Prostate gland (tissue), 2 donors: Measurements from ENCODE around the gene ADM2. TPM values are rescaled to one million over a fixed set of nuclear protein-coding genes. Genes with fewer than 3 reads are reported as not detected.
"Not testable (repeated sequence)": the region's sequence is repeated elsewhere in the genome, so short reads cannot be mapped to it uniquely, and the experiment has no call there.

Experiments used
- DNase-seq: peaks from one replicate; pipeline ENCODE4 v3.0.0-alpha.2; 2019; ENCODE audit warnings: low spot score
- H3K27ac ChIP-seq, 2 donors: fragments of 200-600 bp; sonication (generic); 2 replicates each; pipeline ENCODE4 v1.5.1; 2017 to 2019
- H3K27me3 ChIP-seq: fragments of 200-600 bp; sonication (generic); replicated peaks from 2 replicates; pipeline ENCODE4 v1.5.1; 2019; ENCODE audit not compliant: insufficient read depth
- H3K36me3 ChIP-seq, 2 donors: fragments of 200-600 bp; sonication (generic); 1 replicate in 1 of 2; 2 replicates in 1 of 2; pipeline versions ENCODE4 v1.5.1 to v1.8.1; 2017 to 2019
- H3K4me1 ChIP-seq: fragments of 200-600 bp; sonication (generic); replicated peaks from 2 replicates; pipeline ENCODE4 v1.5.1; 2019
- H3K4me3 ChIP-seq, 2 donors: fragments of 200-600 bp; sonication (generic); 2 replicates each; pipeline ENCODE4 v1.5.1; 2017 to 2019
- H3K9me3 ChIP-seq: fragments of 200-600 bp; sonication (generic); 2 replicates; pipeline ENCODE4 v1.5.1; 2017
- POLR2A ChIP-seq: fragments of 450-650 bp; IDR thresholded peaks from one replicate; pipeline ENCODE4 v1.6.1; 2016; ENCODE audit warnings: antibody characterized with exemption, mild to moderate bottlenecking
- POLR2AphosphoS5 ChIP-seq: sonication (generic); formaldehyde crosslinking; IDR thresholded peaks from one replicate; pipeline ENCODE4 v1.6.1; 2017; ENCODE audit warnings: antibody characterized with exemption
- WGBS: methylation state at CpG from one replicate; pipeline ENCODE4 v1.1.5; 2018; 5-methylcytosine and 5-hydroxymethylcytosine counted together
- intact Hi-C: fragments of 100-400 bp; cut with DNase I; formaldehyde crosslinking; loops from one replicate; pipeline ENCODE4 v1.14.2; 2022
- total RNA-seq, 2 donors: library from RNA; depleted of rRNA; stranded (reverse); fragments of >200 nt; gene quantifications; one replicate each; pipeline ENCODE4 v1.1.0, GENCODE V29; 2016
- TF ChIP-seq, protein P1 (sequence below), 4 experiments: fragments of 200-600 bp in 2 of 4; fragments of 450-650 bp in 2 of 4; sonication (generic) in 2 of 4; IDR thresholded peaks; 1 replicate in 3 of 4; 2 replicates in 1 of 4; pipeline ENCODE4 v1.5.1; 2016 to 2019; ENCODE audit warnings: antibody characterized with exemption in 4 of 4, mild to moderate bottlenecking in 2 of 4, moderate library complexity in 2 of 4

ADM2 gene, protein sequence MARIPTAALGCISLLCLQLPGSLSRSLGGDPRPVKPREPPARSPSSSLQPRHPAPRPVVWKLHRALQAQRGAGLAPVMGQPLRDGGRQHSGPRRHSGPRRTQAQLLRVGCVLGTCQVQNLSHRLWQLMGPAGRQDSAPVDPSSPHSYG
- 1 to 10 TPM; 7.3 to 7.9 TPM for total RNA-seq

DNA sequence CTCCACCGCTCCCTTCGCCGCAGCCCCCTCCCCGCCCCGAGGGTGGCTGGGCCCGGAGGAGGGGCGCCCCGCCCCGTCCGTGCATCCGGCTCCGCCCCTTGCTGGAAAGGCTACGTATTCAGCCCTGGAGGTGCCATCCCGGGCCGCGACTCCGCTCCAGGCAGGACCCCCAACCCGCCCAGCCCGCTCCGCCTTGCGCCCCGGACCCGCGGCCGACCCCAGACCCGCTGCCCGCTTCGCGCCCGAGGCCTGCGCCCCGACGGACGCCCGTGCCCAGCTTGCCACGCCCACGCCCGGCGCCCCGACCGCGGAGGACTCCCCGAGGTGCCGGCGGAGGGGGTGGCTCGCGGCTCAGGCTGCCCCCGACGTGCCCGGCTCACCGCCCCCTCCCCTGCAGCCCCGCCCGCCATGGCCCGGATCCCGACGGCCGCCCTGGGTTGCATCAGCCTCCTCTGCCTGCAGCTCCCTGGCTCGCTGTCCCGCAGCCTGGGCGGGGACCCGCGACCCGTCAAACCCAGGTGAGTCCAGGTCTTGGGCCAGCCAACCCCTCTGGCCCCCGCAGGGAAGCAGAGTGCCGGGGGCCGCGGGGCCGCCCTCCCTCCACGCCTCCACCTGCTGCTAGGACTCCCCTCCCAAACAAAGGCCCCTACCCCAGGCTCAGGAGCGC is at the start of gene ADM2:
TSS of gene ADM2 (plus strand) at position 104 of the 667 bp plus-strand sequence. CDS start at position 409, 305 bp downstream.
- Histone ChIP-seq H3K27ac (peak within 1 kb of the TSS; percentile 30 to 67), H3K27me3 (no peaks in the 10 kb centered on the region), H3K9me3 (no peaks in the 10 kb centered on the region), H3K4me1 (no peaks in the 10 kb centered on the region), H3K4me3 (peak within 1 kb of the TSS; percentile 42 to 66), H3K36me3 (no peaks in the 10 kb centered on the region)
- DNase-seq = peak; percentile 40
- intact Hi-C loops = no loop called here
- no peak for TF ChIP-seq POLR2A
- TF ChIP-seq POLR2AphosphoS5 = no peak
- TF ChIP-seq, protein P1, sequence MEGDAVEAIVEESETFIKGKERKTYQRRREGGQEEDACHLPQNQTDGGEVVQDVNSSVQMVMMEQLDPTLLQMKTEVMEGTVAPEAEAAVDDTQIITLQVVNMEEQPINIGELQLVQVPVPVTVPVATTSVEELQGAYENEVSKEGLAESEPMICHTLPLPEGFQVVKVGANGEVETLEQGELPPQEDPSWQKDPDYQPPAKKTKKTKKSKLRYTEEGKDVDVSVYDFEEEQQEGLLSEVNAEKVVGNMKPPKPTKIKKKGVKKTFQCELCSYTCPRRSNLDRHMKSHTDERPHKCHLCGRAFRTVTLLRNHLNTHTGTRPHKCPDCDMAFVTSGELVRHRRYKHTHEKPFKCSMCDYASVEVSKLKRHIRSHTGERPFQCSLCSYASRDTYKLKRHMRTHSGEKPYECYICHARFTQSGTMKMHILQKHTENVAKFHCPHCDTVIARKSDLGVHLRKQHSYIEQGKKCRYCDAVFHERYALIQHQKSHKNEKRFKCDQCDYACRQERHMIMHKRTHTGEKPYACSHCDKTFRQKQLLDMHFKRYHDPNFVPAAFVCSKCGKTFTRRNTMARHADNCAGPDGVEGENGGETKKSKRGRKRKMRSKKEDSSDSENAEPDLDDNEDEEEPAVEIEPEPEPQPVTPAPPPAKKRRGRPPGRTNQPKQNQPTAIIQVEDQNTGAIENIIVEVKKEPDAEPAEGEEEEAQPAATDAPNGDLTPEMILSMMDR (IDR thresholded peaks at IDR 0.05) = no peak
- WGBS = 3% methylated on average over 42 of the region's 70 CpGs

DNA sequence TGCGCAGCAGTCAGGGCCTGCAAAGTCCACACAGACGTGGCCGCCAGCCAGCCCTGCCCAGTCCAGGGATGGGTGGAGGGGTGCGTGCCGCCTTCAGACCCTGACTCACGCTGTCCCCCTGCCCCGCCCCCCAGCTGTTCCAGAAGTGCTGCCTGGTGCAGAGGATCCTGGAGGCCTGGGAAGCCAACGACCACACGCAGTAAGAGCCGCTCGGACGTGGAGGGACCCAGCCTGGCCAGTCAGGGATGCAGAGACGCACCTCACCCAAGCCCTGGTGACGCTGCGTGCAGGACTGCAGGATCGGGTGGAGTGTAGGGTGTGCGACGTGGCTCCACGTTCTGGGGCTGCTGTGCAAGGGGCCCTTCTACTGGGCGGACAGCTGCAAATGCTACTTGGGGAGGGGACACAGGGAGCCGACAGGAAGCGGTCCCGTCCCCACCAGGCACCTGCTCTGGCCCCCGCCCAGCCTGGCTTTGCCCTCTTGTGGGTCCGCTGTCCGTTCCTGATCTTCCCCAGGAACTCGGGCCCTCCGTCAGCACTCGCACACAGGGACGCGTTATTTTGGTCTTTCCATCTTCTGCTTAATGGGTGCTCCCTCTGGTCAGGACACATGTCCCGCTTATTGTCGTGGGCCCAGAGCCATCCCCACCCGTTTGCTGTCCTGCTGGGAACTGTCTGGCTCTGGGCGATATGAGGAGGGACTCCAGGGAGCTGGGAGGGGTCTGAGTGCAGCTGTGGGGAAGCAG is 49.0 kb upstream of the ADM2 start:
- TF ChIP-seq, protein P1 (IDR thresholded peaks at IDR 0.05) = no peak
- TF ChIP-seq POLR2A (no peak), POLR2AphosphoS5 (no peak)
- intact Hi-C loops = no loop called here
- Histone ChIP-seq H3K4me1 (no peaks in the 10 kb centered on the region), H3K36me3 (peaks cover 8 to 27% of the 10 kb centered on the region in 2 donors), H3K27ac (no peak overlapping the region), H3K4me3 (no peak overlapping the region), H3K27me3 (no peaks in the 10 kb centered on the region), H3K9me3 (no peaks in the 10 kb centered on the region)
- DNase-seq = no peak
- WGBS = 91% methylated on average over 35 of the region's 35 CpGs

DNA sequence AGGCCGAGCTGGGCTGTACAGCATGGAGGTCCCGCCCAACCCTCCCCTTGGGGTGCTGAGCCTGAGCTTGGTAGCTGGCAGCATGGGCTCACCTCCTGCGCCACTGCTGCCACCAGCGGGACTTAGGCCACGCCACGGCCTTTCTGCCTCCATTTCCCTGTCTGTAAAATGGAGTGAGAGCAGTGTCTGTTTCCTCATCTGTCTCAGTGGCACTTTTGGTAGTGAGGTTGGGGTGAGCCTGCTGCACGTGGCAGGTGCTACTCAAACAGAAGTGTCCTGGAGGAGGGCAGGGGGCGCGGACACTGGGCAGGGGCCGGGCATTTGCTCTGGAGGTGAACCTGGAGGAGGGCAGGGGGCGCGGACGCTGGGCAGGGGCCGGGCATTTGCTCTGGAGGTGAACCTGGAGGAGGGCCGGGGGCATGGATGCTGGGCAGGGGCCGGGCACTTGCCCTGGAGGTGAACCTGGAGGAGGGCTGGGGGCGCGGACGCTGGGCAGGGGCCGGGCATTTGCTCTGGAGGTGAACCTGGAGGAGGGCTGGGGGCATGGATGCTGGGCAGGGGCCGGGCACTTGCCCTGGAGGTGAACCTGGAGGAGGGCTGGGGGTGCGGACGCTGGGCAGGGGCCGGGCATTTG is 48.3 kb upstream of the ADM2 start:
- intact Hi-C loops, DNase-seq, H3K4me3 ChIP-seq, H3K4me1 ChIP-seq, H3K27me3 ChIP-seq, H3K9me3 ChIP-seq, H3K27ac ChIP-seq: not testable (repeated sequence)
- H3K36me3 ChIP-seq = peaks cover 8 to 32% of the 10 kb centered on the region in 2 donors
- WGBS = 92% methylated on average over 18 of the region's 24 CpGs

DNA sequence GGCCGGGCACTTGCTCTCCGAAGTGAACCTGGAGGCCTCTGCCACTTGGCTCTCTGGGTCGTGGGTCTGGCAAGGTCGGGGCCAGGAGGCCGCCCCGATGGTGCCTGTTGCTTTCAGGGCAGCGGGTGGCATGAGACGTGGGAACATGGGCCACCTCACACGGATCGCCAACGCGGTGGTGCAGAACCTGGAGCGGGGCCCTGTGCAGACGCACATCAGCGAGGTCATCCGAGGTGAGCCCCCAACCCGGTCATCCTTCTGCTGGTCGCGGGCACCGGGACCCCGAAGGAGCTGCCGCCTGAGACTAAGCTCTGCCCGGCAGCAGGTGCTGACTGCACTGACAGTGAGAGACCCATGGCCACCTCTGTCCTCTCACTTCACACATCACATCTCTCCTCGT is 46.5 kb upstream of the ADM2 start:
- Histone ChIP-seq H3K27me3 (no peaks in the 10 kb centered on the region), H3K9me3 (no peaks in the 10 kb centered on the region), H3K4me3 (no peak overlapping the region), H3K36me3 (peaks cover 15 to 40% of the 10 kb centered on the region in 2 donors), H3K27ac (peak overlapping the region in 1 of 2 donors; percentile 1), H3K4me1 (no peaks in the 10 kb centered on the region)
- no peak for DNase-seq
- intact Hi-C loops = no loop called here
- WGBS = 83% methylated on average over 16 of the region's 24 CpGs
- TF ChIP-seq POLR2A = no peak
- TF ChIP-seq POLR2AphosphoS5 = no peak
- TF ChIP-seq, protein P1 (IDR thresholded peaks at IDR 0.05) = no peak
